Measurements from ENCODE around the gene NUCKS1.
A peak's percentile ranks its signal among the peaks of the same experiment; 100 is the strongest.

NUCKS1 gene

DNA sequence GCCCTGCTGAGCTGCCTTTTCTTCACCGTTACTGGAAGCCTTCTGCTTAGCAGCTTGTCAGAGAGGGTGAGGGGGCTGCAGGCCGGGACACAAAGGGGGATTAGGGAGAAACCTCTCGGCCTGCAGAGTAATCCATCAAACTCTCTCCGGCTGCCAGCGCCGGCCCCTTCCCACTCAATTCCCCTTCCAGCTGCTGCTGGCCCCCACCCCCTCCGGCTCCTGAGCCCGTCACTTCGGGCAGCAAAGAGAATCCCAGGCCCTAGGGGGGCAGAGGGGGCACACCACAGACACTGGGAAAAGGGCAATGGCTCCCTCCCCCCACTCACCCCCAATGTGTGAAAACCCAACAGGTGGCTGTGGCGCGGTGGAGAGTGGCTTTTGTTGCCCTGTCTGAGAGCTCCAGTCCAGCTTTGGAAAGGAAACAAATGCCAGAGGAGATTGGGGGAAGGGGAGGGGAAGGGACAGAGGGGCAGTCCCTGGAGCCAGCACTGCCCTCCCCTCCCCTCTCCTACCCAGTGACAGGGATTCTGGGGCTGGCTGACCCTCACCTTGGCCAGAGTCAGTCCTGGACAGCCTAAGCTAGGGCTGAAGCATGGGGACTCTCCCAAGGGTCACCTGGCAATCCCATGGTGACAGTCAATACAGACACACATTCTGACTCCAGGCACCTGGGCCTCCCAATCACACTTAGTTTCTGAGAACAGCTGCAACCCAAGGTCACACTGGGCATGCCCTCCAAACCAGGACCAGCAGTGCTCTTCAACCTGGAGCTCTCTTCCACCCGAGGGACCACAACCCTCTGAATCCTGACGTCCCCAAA lies 79.2 kb downstream of the NUCKS1 start:
- Histone ChIP-seq H3K4me2 (ENCODE audit: low read depth, low read length, poor library complexity, severe bottlenecking) (no peak overlapping the region), H3F3A (ENCODE audit: low read depth) (no peaks in the 10 kb centered on the region), H3K9me3 (ENCODE audit: insufficient read depth, low read depth, low read length) (no peaks in the 10 kb centered on the region), H3K4me1 (ENCODE audit: insufficient read depth, low read length, poor library complexity, severe bottlenecking) (peaks cover 39% of the 10 kb centered on the region), H3K9ac (ENCODE audit: low read depth, low read length, poor library complexity, severe bottlenecking) (peak overlapping the region; percentile 9), H3K27me3 (ENCODE audit: insufficient read depth, low read length, poor library complexity, severe bottlenecking) (no peaks in the 10 kb centered on the region), H2AFZ (ENCODE audit: low read length) (no peak overlapping the region), H4K20me1 (ENCODE audit: insufficient read depth, low read length, poor library complexity, severe bottlenecking) (no peaks in the 10 kb centered on the region), H3K79me2 (ENCODE audit: insufficient read depth, low read length) (peaks cover 68% of the 10 kb centered on the region), H3K9me2 (replicated peaks; ENCODE audit: low read depth, low read length) (no peaks in the 10 kb centered on the region), H3K36me3 (ENCODE audit: insufficient read depth, low read length) (no peaks in the 10 kb centered on the region), H3K4me3 (ENCODE audit: low read length, poor library complexity, severe bottlenecking) (no peak overlapping the region)
- TF ChIP-seq EZH2phosphoT487 (IDR thresholded peaks at IDR 0.05; ENCODE audit: borderline replicate concordance), result no peak
- TF ChIP-seq, protein P1, sequence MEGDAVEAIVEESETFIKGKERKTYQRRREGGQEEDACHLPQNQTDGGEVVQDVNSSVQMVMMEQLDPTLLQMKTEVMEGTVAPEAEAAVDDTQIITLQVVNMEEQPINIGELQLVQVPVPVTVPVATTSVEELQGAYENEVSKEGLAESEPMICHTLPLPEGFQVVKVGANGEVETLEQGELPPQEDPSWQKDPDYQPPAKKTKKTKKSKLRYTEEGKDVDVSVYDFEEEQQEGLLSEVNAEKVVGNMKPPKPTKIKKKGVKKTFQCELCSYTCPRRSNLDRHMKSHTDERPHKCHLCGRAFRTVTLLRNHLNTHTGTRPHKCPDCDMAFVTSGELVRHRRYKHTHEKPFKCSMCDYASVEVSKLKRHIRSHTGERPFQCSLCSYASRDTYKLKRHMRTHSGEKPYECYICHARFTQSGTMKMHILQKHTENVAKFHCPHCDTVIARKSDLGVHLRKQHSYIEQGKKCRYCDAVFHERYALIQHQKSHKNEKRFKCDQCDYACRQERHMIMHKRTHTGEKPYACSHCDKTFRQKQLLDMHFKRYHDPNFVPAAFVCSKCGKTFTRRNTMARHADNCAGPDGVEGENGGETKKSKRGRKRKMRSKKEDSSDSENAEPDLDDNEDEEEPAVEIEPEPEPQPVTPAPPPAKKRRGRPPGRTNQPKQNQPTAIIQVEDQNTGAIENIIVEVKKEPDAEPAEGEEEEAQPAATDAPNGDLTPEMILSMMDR (conservative IDR thresholded peaks at IDR 0.05; ENCODE audit: low read length), result no peak

DNA sequence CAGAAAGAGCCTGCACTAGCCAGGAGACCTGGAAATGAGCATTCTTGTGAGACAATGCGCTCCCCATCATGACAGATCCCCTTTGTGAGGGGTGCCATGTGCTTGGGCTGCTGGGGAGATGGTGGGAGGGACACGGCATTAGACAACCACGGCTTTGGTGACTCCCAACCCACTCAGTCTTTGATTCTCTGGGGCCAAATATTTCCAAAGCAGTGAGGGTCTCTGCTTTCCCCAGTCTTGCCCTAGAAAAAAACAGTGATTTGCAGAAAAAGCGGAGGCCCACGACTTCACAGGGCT lies 79.9 kb downstream of the NUCKS1 start:
- Histone ChIP-seq H3K9ac (ENCODE audit: low read depth, low read length, poor library complexity, severe bottlenecking) (no peak overlapping the region), H3K4me1 (ENCODE audit: insufficient read depth, low read length, poor library complexity, severe bottlenecking) (peaks cover 38% of the 10 kb centered on the region), H3K9me2 (replicated peaks; ENCODE audit: low read depth, low read length) (no peaks in the 10 kb centered on the region), H3K79me2 (ENCODE audit: insufficient read depth, low read length) (peaks cover 67% of the 10 kb centered on the region), H3K4me3 (ENCODE audit: low read length, poor library complexity, severe bottlenecking) (no peak overlapping the region), H3F3A (ENCODE audit: low read depth) (no peaks in the 10 kb centered on the region), H3K36me3 (ENCODE audit: insufficient read depth, low read length) (no peaks in the 10 kb centered on the region), H2AFZ (ENCODE audit: low read length) (no peak overlapping the region), H4K20me1 (ENCODE audit: insufficient read depth, low read length, poor library complexity, severe bottlenecking) (no peaks in the 10 kb centered on the region), H3K4me2 (ENCODE audit: low read depth, low read length, poor library complexity, severe bottlenecking) (peak overlapping the region; percentile 43), H3K27me3 (ENCODE audit: insufficient read depth, low read length, poor library complexity, severe bottlenecking) (no peaks in the 10 kb centered on the region), H3K9me3 (ENCODE audit: insufficient read depth, low read depth, low read length) (no peaks in the 10 kb centered on the region)
- TF ChIP-seq EZH2phosphoT487 (IDR thresholded peaks at IDR 0.05; ENCODE audit: borderline replicate concordance), result no peak
- TF ChIP-seq, protein P1 (conservative IDR thresholded peaks at IDR 0.05; ENCODE audit: low read length), result no peak

DNA sequence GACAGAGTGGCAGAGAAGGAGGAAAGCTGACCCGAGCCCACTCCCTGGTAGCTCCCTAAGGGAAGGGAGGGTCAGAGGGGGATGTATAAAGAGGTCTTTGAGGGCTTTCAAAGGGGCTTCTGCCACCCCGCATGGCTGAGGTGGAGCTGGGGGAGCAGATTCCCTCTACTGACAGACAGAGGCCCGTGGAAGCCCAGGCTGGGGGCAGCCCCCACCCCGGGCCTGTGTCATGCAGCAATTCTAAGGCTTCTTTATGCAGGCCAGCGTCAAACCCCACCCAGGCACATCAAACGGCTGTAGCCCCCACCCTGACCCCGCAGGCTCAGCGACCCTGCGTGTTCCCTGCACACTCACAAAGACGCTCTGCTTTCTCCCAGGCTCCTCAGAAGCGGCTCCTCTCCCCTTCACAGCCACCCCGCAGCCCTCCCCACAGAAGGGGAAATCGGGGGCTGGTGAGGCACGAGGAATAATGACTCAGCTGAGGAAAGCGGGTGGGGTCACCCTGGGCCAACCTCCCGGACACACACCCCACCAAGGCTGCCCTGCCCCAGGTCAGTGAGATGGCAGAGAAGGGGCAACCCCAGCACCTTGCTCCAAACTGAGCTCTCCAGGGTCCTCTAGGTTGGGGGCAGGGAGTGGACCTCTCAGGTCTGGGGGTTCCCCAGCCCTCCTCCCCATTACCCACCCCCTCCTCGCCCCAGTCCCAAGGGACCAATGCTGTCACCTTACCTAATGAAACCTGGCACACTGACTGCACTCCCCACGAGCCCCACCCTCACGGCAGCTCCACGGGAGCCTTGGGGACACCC lies 80.4 kb downstream of the NUCKS1 start:
- peak overlapping the region; percentile 43 for H3K4me2 ChIP-seq (ENCODE audit: low read depth, low read length, poor library complexity, severe bottlenecking)
- no peaks in the 10 kb centered on the region for H3K9me2 ChIP-seq (replicated peaks; ENCODE audit: low read depth, low read length)
- peaks cover 68% of the 10 kb centered on the region for H3K79me2 ChIP-seq (ENCODE audit: insufficient read depth, low read length)
- no peak overlapping the region for H2AFZ ChIP-seq (ENCODE audit: low read length)
- peaks cover 43% of the 10 kb centered on the region for H3K4me1 ChIP-seq (ENCODE audit: insufficient read depth, low read length, poor library complexity, severe bottlenecking)
- no peak for TF ChIP-seq EZH2phosphoT487 (IDR thresholded peaks at IDR 0.05; ENCODE audit: borderline replicate concordance)
- TF ChIP-seq, protein P1 (conservative IDR thresholded peaks at IDR 0.05; ENCODE audit: low read length), result no peak
- peak overlapping the region; percentile 40 for H3K9ac ChIP-seq (ENCODE audit: low read depth, low read length, poor library complexity, severe bottlenecking)
- H3K36me3 ChIP-seq (ENCODE audit: insufficient read depth, low read length), result no peaks in the 10 kb centered on the region; the same call in 1 of the 2 replicates
- H3K4me3 ChIP-seq (ENCODE audit: low read length, poor library complexity, severe bottlenecking), result no peak overlapping the region
- H4K20me1 ChIP-seq (ENCODE audit: insufficient read depth, low read length, poor library complexity, severe bottlenecking), result no peaks in the 10 kb centered on the region
- H3F3A ChIP-seq (ENCODE audit: low read depth), result no peaks in the 10 kb centered on the region
- H3K9me3 ChIP-seq (ENCODE audit: insufficient read depth, low read depth, low read length), result no peaks in the 10 kb centered on the region
- H3K27me3 ChIP-seq (ENCODE audit: insufficient read depth, low read length, poor library complexity, severe bottlenecking), result no peaks in the 10 kb centered on the region
